Ishikawa (cell line): Measurements from ENCODE around the gene ANTXR1.

Experiments used
- CEBPB ChIP-seq: IDR thresholded peaks from 2 replicates; pipeline ENCODE4 v1.6.1; 2012
- CREB1 ChIP-seq: IDR thresholded peaks from 2 replicates; pipeline ENCODE4 v1.6.1; 2012; ENCODE audit warnings: low read depth
- EGR1 ChIP-seq: IDR thresholded peaks from 2 replicates; pipeline ENCODE4 v1.6.1; 2012
- EP300 ChIP-seq: IDR thresholded peaks from 2 replicates; pipeline ENCODE4 v1.6.1; 2012; ENCODE audit warnings: borderline replicate concordance
- FOXM1 ChIP-seq: IDR thresholded peaks from 2 replicates; pipeline ENCODE4 v1.6.1; 2012; ENCODE audit warnings: low read depth, borderline replicate concordance
- NFIC ChIP-seq: IDR thresholded peaks from 2 replicates; pipeline ENCODE4 v1.6.1; 2012
- RAD21 ChIP-seq: IDR thresholded peaks from 2 replicates; pipeline ENCODE4 v1.6.1; 2012; ENCODE audit warnings: low read depth
- TAF1 ChIP-seq: IDR thresholded peaks from 2 replicates; pipeline ENCODE4 v1.6.1; 2012; ENCODE audit warnings: low read depth, mild to moderate bottlenecking
- TCF12 ChIP-seq: IDR thresholded peaks from 2 replicates; pipeline ENCODE4 v1.6.1; 2012; ENCODE audit warnings: low read depth
- TEAD4 ChIP-seq: IDR thresholded peaks from 2 replicates; pipeline ENCODE4 v1.6.1; 2012
- YY1 ChIP-seq: IDR thresholded peaks from 2 replicates; pipeline ENCODE4 v1.6.1; 2012; ENCODE audit warnings: low read depth
- ZBTB7A ChIP-seq: IDR thresholded peaks from 2 replicates; pipeline ENCODE4 v1.6.1; 2012; ENCODE audit warnings: low read depth
- TF ChIP-seq, protein P1 (sequence below): IDR thresholded peaks from 2 replicates; pipeline ENCODE4 v1.6.1; 2012; ENCODE audit warnings: low read depth, mild to moderate bottlenecking
- TF ChIP-seq, protein P2 (sequence below): IDR thresholded peaks from 2 replicates; pipeline ENCODE4 v1.6.1; 2012
- TF ChIP-seq, protein P3 (sequence below): IDR thresholded peaks from 2 replicates; pipeline ENCODE4 v1.6.1; 2012

Gene ANTXR1

DNA sequence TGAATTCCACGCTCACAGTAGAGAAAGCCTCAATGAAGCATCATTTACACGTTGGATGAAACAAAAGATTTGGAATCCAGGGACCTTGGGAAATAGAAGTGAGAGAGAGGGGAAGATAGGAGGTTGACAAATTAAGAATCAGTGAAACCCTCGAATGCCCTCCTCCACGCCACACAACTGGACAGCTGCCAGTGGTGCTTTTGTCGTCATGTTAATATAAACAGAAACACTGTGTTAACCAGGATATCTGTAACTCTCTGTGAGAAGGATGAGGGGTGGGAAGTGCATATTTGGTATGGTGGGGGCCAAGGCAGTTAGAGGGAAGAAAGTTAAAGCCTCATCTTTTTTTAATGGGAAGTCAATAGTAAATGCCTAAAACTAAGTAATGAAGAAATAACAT, 265.4 kb downstream of the ANTXR1 start:
- TF ChIP-seq TAF1, result no peak

DNA sequence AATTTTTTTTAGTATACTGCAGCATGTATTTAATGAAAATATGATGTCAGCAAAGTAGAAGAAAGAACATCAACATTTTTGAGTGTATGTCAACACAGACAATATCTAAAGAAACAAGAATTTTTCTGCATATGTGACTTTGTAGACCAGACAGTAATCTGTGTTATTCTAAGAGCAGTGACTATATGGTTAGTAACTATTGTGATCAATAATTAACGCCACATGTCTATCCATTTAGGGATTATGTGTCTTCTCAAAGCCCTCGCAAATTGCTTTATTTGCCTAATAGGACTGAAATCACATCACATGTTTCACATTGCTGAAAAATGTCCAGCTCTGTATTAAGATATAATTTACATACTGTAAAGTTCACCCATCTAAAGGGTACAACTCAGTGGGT, 266.2 kb downstream of the ANTXR1 start:
- TF ChIP-seq CREB1, result no peak
- no peak for TF ChIP-seq NFIC
- TF ChIP-seq, protein P1, sequence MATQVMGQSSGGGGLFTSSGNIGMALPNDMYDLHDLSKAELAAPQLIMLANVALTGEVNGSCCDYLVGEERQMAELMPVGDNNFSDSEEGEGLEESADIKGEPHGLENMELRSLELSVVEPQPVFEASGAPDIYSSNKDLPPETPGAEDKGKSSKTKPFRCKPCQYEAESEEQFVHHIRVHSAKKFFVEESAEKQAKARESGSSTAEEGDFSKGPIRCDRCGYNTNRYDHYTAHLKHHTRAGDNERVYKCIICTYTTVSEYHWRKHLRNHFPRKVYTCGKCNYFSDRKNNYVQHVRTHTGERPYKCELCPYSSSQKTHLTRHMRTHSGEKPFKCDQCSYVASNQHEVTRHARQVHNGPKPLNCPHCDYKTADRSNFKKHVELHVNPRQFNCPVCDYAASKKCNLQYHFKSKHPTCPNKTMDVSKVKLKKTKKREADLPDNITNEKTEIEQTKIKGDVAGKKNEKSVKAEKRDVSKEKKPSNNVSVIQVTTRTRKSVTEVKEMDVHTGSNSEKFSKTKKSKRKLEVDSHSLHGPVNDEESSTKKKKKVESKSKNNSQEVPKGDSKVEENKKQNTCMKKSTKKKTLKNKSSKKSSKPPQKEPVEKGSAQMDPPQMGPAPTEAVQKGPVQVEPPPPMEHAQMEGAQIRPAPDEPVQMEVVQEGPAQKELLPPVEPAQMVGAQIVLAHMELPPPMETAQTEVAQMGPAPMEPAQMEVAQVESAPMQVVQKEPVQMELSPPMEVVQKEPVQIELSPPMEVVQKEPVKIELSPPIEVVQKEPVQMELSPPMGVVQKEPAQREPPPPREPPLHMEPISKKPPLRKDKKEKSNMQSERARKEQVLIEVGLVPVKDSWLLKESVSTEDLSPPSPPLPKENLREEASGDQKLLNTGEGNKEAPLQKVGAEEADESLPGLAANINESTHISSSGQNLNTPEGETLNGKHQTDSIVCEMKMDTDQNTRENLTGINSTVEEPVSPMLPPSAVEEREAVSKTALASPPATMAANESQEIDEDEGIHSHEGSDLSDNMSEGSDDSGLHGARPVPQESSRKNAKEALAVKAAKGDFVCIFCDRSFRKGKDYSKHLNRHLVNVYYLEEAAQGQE, result no peak
- TF ChIP-seq CEBPB, result no peak
- TF ChIP-seq TEAD4, result no peak

DNA sequence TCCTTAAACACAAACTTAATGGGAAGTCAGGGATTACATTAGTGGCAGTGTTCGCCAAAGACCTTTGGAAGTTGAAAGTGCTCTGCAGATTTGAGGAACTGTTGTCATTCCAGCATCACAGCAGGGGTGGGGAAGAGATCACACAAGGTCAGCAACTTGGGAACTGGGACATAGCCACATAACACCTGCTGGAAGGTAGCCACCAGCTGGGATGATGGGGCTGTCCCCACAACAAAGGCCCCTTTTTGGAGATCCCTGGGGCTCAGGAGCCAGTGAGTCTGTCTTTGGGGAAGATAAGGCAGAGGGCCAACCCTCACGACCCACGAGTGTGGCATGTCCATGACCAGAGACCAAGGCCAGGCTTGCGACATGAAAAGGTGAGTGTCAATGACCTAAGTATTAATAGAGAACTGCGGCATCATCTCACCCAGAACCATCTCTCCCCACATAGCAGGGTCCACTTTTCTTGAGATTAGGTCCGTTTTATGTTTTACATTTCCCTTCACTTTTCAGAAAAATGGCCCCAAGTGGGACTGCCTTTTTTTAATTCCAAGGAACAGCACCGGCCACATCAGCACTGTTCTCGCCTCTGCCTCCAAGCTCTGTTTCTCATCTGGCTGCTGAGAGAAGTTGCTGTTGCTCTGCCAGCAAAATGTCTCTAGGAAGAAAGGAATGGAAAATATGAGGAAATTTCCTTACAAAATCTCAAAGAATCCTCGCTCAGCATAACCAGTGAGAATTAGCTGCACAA, 267.1 kb downstream of the ANTXR1 start:
- TF ChIP-seq ZBTB7A (no peak), NFIC (no peak), TEAD4 (no peak), FOXM1 (no peak), TAF1 (no peak), EGR1 (no peak), YY1 (no peak), RAD21 (no peak), EP300 (no peak)
- TF ChIP-seq, protein P2, sequence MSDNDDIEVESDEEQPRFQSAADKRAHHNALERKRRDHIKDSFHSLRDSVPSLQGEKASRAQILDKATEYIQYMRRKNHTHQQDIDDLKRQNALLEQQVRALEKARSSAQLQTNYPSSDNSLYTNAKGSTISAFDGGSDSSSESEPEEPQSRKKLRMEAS, result no peak
- TF ChIP-seq, protein P1, result no peak
- TF ChIP-seq, protein P3, sequence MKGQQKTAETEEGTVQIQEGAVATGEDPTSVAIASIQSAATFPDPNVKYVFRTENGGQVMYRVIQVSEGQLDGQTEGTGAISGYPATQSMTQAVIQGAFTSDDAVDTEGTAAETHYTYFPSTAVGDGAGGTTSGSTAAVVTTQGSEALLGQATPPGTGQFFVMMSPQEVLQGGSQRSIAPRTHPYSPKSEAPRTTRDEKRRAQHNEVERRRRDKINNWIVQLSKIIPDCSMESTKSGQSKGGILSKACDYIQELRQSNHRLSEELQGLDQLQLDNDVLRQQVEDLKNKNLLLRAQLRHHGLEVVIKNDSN, result no peak

DNA sequence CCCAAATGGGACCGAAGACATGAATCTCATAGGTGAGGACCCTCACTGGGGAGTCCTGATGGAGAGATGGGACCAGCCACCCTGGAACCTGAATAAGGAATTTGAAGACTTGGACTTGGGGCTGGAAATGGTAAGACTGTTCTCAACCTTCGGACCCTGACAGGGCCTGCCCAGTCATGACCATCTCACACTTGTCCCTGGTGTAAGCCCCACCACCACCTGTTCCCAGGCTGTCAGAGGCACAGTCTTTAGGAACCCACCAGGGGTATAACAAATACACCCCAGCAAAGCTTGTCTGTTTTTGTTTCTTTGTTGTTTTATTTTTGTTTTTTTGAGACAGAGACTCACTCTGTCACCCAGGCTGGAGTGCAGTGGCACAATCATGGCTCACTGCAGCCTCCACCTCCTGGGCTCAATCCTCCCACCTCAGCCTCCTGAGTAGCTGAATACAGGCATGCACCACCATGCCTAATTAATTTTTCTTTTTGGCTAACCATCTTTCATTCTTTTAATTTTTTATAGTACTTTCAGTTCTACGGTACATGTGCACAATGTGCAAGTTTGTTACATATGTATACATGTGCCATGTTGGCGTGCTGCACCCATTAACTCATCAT, 267.9 kb downstream of the ANTXR1 start:
- TF ChIP-seq, protein P2, result no peak
- TF ChIP-seq TCF12 (no peak), TEAD4 (no peak), TAF1 (no peak), NFIC (no peak), EGR1 (no peak), ZBTB7A (no peak), EP300 (no peak), YY1 (no peak), CEBPB (no peak), RAD21 (no peak), FOXM1 (no peak), CREB1 (no peak)
- TF ChIP-seq, protein P3, result no peak
- TF ChIP-seq, protein P1, result no peak
